Effector memory CD4-positive, alpha-beta T cell (primary cell): ENCODE results near the gene DCLK3.

Experiments used
- DNase-seq, 3 donors: peaks; one replicate each; pipeline ENCODE4 v3.0.0-alpha.2; 2020
- H3K27ac ChIP-seq: 2 replicates; pipeline ENCODE4 v1.7.0; 2013; ENCODE audit warnings: mild to moderate bottlenecking, low read length, moderate library complexity; ENCODE audit not compliant: insufficient read depth, poor library complexity, severe bottlenecking
- H3K27me3 ChIP-seq: replicated peaks from 2 replicates; pipeline ENCODE4 v1.7.0; 2013; ENCODE audit warnings: mild to moderate bottlenecking, low read length; ENCODE audit not compliant: insufficient read depth, control insufficient read depth, poor library complexity, severe bottlenecking
- H3K36me3 ChIP-seq: 2 replicates; pipeline ENCODE4 v1.7.0; 2013; ENCODE audit warnings: mild to moderate bottlenecking, low read length, moderate library complexity; ENCODE audit not compliant: control insufficient read depth, insufficient read depth
- H3K4me1 ChIP-seq: 2 replicates; pipeline ENCODE4 v1.7.0; 2013; ENCODE audit warnings: low read length, mild to moderate bottlenecking; ENCODE audit not compliant: control insufficient read depth, insufficient read depth, poor library complexity, severe bottlenecking
- H3K4me3 ChIP-seq: 2 replicates; pipeline ENCODE4 v1.7.0; 2013; ENCODE audit warnings: low read length, low read depth, mild to moderate bottlenecking; ENCODE audit not compliant: insufficient read depth, poor library complexity, severe bottlenecking
- H3K9me3 ChIP-seq: 2 replicates; pipeline ENCODE4 v1.7.0; 2013; ENCODE audit warnings: mild to moderate bottlenecking, low read length, moderate library complexity; ENCODE audit not compliant: control insufficient read depth

The DCLK3 gene

GRCh38 chr3:36696799-36697198 lies 67.6 kb downstream of the DCLK3 start:
- Histone ChIP-seq H3K4me1 (no peaks in the 10 kb centered on the region), H3K36me3 (no peaks in the 10 kb centered on the region), H3K4me3 (no peak overlapping the region), H3K27me3 (no peaks in the 10 kb centered on the region), H3K27ac (no peak overlapping the region), H3K9me3 (no peaks in the 10 kb centered on the region)
- no peak for DNase-seq

- Histone ChIP-seq H3K27me3 (no peaks in the 10 kb centered on the region), H3K9me3 (no peaks in the 10 kb centered on the region), H3K4me1 (no peaks in the 10 kb centered on the region), H3K27ac (no peak overlapping the region), H3K36me3 (no peaks in the 10 kb centered on the region), H3K4me3 (no peak overlapping the region)
- DNase-seq = no peak
Observed at GRCh38 chr3:36695769-36696137, 68.6 kb downstream of the DCLK3 start.

- no peak for DNase-seq
- Histone ChIP-seq H3K27me3 (no peaks in the 10 kb centered on the region), H3K27ac (no peak overlapping the region), H3K4me3 (no peak overlapping the region), H3K9me3 (no peaks in the 10 kb centered on the region), H3K4me1 (no peaks in the 10 kb centered on the region), H3K36me3 (no peaks in the 10 kb centered on the region)
Observed at GRCh38 chr3:36695113-36695768, 69.1 kb downstream of the DCLK3 start.

GRCh38 chr3:36693670-36694069 lies 70.7 kb downstream of the DCLK3 start:
- H3K27ac ChIP-seq = no peak overlapping the region
- no peaks in the 10 kb centered on the region for H3K4me1 ChIP-seq
- H3K36me3 ChIP-seq = no peaks in the 10 kb centered on the region
- H3K9me3 ChIP-seq = no peaks in the 10 kb centered on the region
- H3K4me3 ChIP-seq = no peak overlapping the region
- H3K27me3 ChIP-seq = no peaks in the 10 kb centered on the region
- no peak for DNase-seq

- Histone ChIP-seq H3K9me3 (no peaks in the 10 kb centered on the region), H3K27me3 (no peaks in the 10 kb centered on the region), H3K27ac (no peak overlapping the region), H3K4me3 (no peak overlapping the region), H3K4me1 (no peaks in the 10 kb centered on the region), H3K36me3 (no peaks in the 10 kb centered on the region)
- DNase-seq = no peak
Observed at GRCh38 chr3:36689560-36689959, 74.8 kb downstream of the DCLK3 start.

- H3K4me3 ChIP-seq = no peak overlapping the region
- no peak for DNase-seq
Observed at GRCh38 chr3:36688815-36689214, 75.5 kb downstream of the DCLK3 start.

GRCh38 chr3:36686516-36686915 lies 77.8 kb downstream of the DCLK3 start:
- no peak overlapping the region for H3K27ac ChIP-seq
- no peak for DNase-seq
- H3K4me1 ChIP-seq = no peaks in the 10 kb centered on the region
- no peak overlapping the region for H3K4me3 ChIP-seq
- no peaks in the 10 kb centered on the region for H3K27me3 ChIP-seq
- no peaks in the 10 kb centered on the region for H3K36me3 ChIP-seq
- no peaks in the 10 kb centered on the region for H3K9me3 ChIP-seq

More at GRCh38 chr3:36688815-36689214, 75.5 kb downstream of the DCLK3 start:
- Histone ChIP-seq H3K27me3 (no peaks in the 10 kb centered on the region), H3K27ac (no peak overlapping the region), H3K9me3 (no peaks in the 10 kb centered on the region), H3K4me1 (no peaks in the 10 kb centered on the region), H3K36me3 (no peaks in the 10 kb centered on the region)

- peaks cover 7% of the 10 kb centered on the region for H3K9me3 ChIP-seq
- H3K36me3 ChIP-seq = no peaks in the 10 kb centered on the region
- H3K4me1 ChIP-seq = no peaks in the 10 kb centered on the region
- H3K4me3 ChIP-seq = no peak overlapping the region
- H3K27me3 ChIP-seq = no peaks in the 10 kb centered on the region
- DNase-seq = no peak
- no peak overlapping the region for H3K27ac ChIP-seq
Observed at GRCh38 chr3:36681867-36682266, 82.5 kb downstream of the DCLK3 start.

- Histone ChIP-seq H3K9me3 (peaks cover 7% of the 10 kb centered on the region), H3K4me1 (no peaks in the 10 kb centered on the region), H3K36me3 (no peaks in the 10 kb centered on the region), H3K4me3 (no peak overlapping the region), H3K27ac (no peak overlapping the region), H3K27me3 (no peaks in the 10 kb centered on the region)
- no peak for DNase-seq
Observed at GRCh38 chr3:36680952-36681351, 83.4 kb downstream of the DCLK3 start.

- H3K9me3 ChIP-seq = peaks cover 7% of the 10 kb centered on the region
- no peaks in the 10 kb centered on the region for H3K36me3 ChIP-seq
- H3K4me1 ChIP-seq = no peaks in the 10 kb centered on the region
- no peak overlapping the region for H3K4me3 ChIP-seq
- H3K27ac ChIP-seq = no peak overlapping the region
- no peak for DNase-seq
- H3K27me3 ChIP-seq = no peaks in the 10 kb centered on the region
Observed at GRCh38 chr3:36679384-36680200, 84.8 kb downstream of the DCLK3 start.
